B cell (primary cell): ENCODE measurements around the gene BTN3A1. TPM values are rescaled to one million over a fixed set of nuclear protein-coding genes. Genes with fewer than 3 reads are reported as not detected.
A peak's percentile ranks its signal among the peaks of the same experiment; 100 is the strongest.

ENCODE experiments used
- ATAC-seq: fragments of 200-7000 bp; cut with Tn5 transposase; one replicate; pipeline ENCODE4 v1.10.0; 2021; ENCODE audit warnings: low read depth, mild to moderate bottlenecking, moderate number of reproducible peaks, moderate library complexity
- CTCF ChIA-PET: fragments of 350-600 bp; sonication (Branson Sonifier 250); formaldehyde crosslinking; loops from one replicate; lab custom pipeline; 2021; ENCODE audit warnings: antibody characterized with exemption, inconsistent platforms; lab: Charles Lee
- POLR2A ChIA-PET: fragments of 350-600 bp; sonication (Branson Sonifier 250); formaldehyde crosslinking; loops from one replicate; lab custom pipeline; 2021; ENCODE audit warnings: antibody characterized with exemption; lab: Charles Lee
- DNase-seq: peaks from one replicate; pipeline ENCODE4 v3.0.0; 2013
- H2AFZ ChIP-seq: 2 replicates; pipeline ENCODE4 v1.6.1; 2012; ENCODE audit warnings: mild to moderate bottlenecking, low read depth, low read length; ENCODE audit not compliant: insufficient read depth, poor library complexity, severe bottlenecking
- H3K27ac ChIP-seq, 2 donors: 1 replicate in 1 of 2; 2 replicates in 1 of 2; pipeline ENCODE4 v1.5.1; 2012 to 2013; ENCODE audit warnings: low read length in 2 of 2, mild to moderate bottlenecking in 2 of 2, moderate library complexity in 1 of 2
- H3K27me3 ChIP-seq, 4 experiments: fragments of 200-600 bp in 1 of 4; sonication (generic) in 1 of 4; replicated peaks in 1 of 4; 1 replicate in 2 of 4; 2 replicates in 2 of 4; pipeline versions ENCODE4 v1.6.1 to v1.7.0; 2013 to 2016; ENCODE audit warnings: low read length in 3 of 4, mild to moderate bottlenecking in 2 of 4, mixed read lengths in 1 of 4, moderate library complexity in 1 of 4; ENCODE audit not compliant: insufficient read depth in 4 of 4, control insufficient read depth in 3 of 4; ENCODE audit errors: control extremely low read depth in 1 of 4
- H3K36me3 ChIP-seq, 2 experiments: replicated peaks in 1 of 2; 1 replicate in 1 of 2; 2 replicates in 1 of 2; pipeline versions ENCODE4 v1.6.1 to v1.7.1; 2013; ENCODE audit warnings: low read length in 1 of 2; ENCODE audit not compliant: insufficient read depth in 2 of 2, control insufficient read depth in 1 of 2; ENCODE audit errors: control extremely low read depth in 1 of 2, extremely low read depth in 1 of 2
- H3K4me1 ChIP-seq, 2 donors: fragments of 200-600 bp in 1 of 2; sonication (generic) in 1 of 2; 1 replicate in 1 of 2; 2 replicates in 1 of 2; pipeline versions ENCODE4 v1.5.1 to v1.6.1; 2013 to 2017; ENCODE audit warnings: low read length in 2 of 2; ENCODE audit not compliant: control insufficient read depth in 2 of 2, insufficient read depth in 2 of 2
- H3K4me2 ChIP-seq: replicated peaks from 2 replicates; pipeline ENCODE3; 2012; ENCODE audit warnings: mild to moderate bottlenecking, low read depth, low read length; ENCODE audit not compliant: poor library complexity, severe bottlenecking
- H3K4me3 ChIP-seq, 5 experiments: fragments of 200-600 bp in 1 of 5; sonication (generic) in 1 of 5; 1 replicate in 3 of 5; 2 replicates in 2 of 5; pipeline versions ENCODE4 v1.5.1 to v1.7.0; 2011 to 2016; ENCODE audit warnings: low read length in 4 of 5, mild to moderate bottlenecking in 4 of 5, low read depth in 2 of 5, control low read depth in 1 of 5, moderate library complexity in 1 of 5; ENCODE audit not compliant: insufficient read depth in 1 of 5; ENCODE audit errors: control extremely low read depth in 1 of 5, extremely low read depth in 1 of 5
- H3K79me2 ChIP-seq: fragments of 200-600 bp; sonication (generic); one replicate; pipeline ENCODE4 v1.6.0; 2016; ENCODE audit warnings: low read length; ENCODE audit not compliant: control insufficient read depth, insufficient read depth
- H3K9ac ChIP-seq: fragments of 200-600 bp; sonication (generic); 2 replicates; pipeline ENCODE4 v1.6.1; 2017; ENCODE audit warnings: mild to moderate bottlenecking, low read length, moderate library complexity
- H3K9me3 ChIP-seq, 3 donors: one replicate each; pipeline versions ENCODE4 v1.6.1 to v1.7.1; 2013; ENCODE audit warnings: low read length in 2 of 3; ENCODE audit not compliant: control insufficient read depth in 2 of 3, insufficient read depth in 1 of 3; ENCODE audit errors: control extremely low read depth in 1 of 3
- H4K20me1 ChIP-seq: 2 replicates; pipeline ENCODE4 v1.6.0; 2012; ENCODE audit warnings: mild to moderate bottlenecking, low read length; ENCODE audit not compliant: insufficient read depth, control insufficient read depth, poor library complexity, severe bottlenecking
- H3K27ac Mint-ChIP-seq: one replicate; pipeline ENCODE4 v1.8.0; 2021; ENCODE audit warnings: mixed read lengths
- H3K27me3 Mint-ChIP-seq: one replicate; pipeline ENCODE4 v1.8.0; 2021; ENCODE audit warnings: mixed read lengths
- H3K4me1 Mint-ChIP-seq: one replicate; pipeline ENCODE4 v1.8.0; 2021; ENCODE audit warnings: mixed read lengths
- H3K4me3 Mint-ChIP-seq: one replicate; pipeline ENCODE4 v1.8.0; 2021; ENCODE audit warnings: mixed read lengths
- H3K9me3 Mint-ChIP-seq: one replicate; pipeline ENCODE4 v1.8.0; 2022; ENCODE audit warnings: mixed read lengths; ENCODE audit not compliant: insufficient read depth
- EZH2 ChIP-seq: IDR thresholded peaks from 2 replicates; pipeline ENCODE4 v1.6.1; 2012; ENCODE audit warnings: borderline replicate concordance, low read depth, mild to moderate bottlenecking, moderate library complexity, low read length; ENCODE audit not compliant: insufficient read depth, poor library complexity, severe bottlenecking
- WGBS: methylation state at CpG from one replicate; pipeline ENCODE4 v1.1.5; 2013; ENCODE audit warnings: missing lambda C conversion rate; ENCODE audit not compliant: insufficient coverage; 5-methylcytosine and 5-hydroxymethylcytosine counted together
- intact Hi-C: fragments of 100-400 bp; cut with micrococcal nuclease; formaldehyde crosslinking; loops from one replicate; pipeline ENCODE4 v1.10.0; 2022
- polyA plus RNA-seq: library from polyadenylated mRNA; depleted of rRNA; stranded (reverse); fragments of >200 nt; gene quantifications from 2 replicates; pipeline ENCODE4 v1.2.3, GENCODE V29; 2012
- total RNA-seq, 2 donors: library from RNA; stranded (reverse); fragments of 120-200 nt in 1 of 2; gene quantifications; 1 replicate in 1 of 2; 2 replicates in 1 of 2; pipeline versions ENCODE4 v1.2.3 to v1.2.4, GENCODE V29; 2013 to 2022
- TF ChIP-seq, protein P1 (sequence below): fragments of 200-600 bp; IDR thresholded peaks from one replicate; pipeline ENCODE4 v1.8.0; 2022; ENCODE audit warnings: antibody characterized with exemption, mild to moderate bottlenecking

The BTN3A1 gene
- total and polyA plus RNA-seq, 2 donors (not counting 1 experiment from before 2014, with no cell fraction given): 133 to 175 TPM

DNA sequence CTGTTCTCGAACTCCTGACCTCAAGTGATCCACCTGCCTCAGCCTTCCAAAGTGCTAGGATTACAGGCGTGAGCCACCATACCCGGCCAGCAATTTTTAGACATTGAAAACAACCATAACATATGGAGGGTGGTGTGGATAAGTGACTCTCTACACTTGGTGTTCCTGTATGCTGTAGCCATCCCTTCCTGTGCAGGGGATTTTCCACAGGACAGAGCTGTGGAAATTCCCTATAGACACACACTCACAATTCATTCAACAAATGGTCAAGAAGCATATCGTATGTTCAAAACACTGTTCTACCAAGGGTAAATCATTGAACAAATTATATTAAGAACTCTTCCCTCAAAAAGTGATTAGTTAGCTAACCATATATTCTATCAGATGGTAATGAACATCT lies 61.9 kb downstream of the BTN3A1 start:
- WGBS: no CpG with 5 or more reads among the region's 4 CpGs
- H3K27ac ChIP-seq: peak overlapping the region in 1 of 2 donors; percentile 32
- H3K4me1 ChIP-seq: peaks cover 29 to 41% of the 10 kb centered on the region in 2 donors
- peaks cover 8 to 95% of the 10 kb centered on the region in 2 experiments for H3K36me3 ChIP-seq
- ATAC-seq: no peak
- ChIA-PET CTCF (interaction anchor here (1.1 kb wide), 1 partner anchor 10 kb away, joined by 3 read pairs; no protein-coding TSS in a partner anchor), POLR2A (interaction anchor here (0.7 kb wide), 1 partner anchor 105 kb away, joined by 3 read pairs; no protein-coding TSS in a partner anchor)
- no peak overlapping the region for H2AFZ ChIP-seq
- peaks cover 5% of the 10 kb centered on the region for H4K20me1 ChIP-seq
- no peaks in the 10 kb centered on the region for H3K27me3 ChIP-seq
- no peak overlapping the region for H3K9ac ChIP-seq
- H3K4me3 ChIP-seq: no peak overlapping the region
- no peaks in the 10 kb centered on the region for H3K27me3 Mint-ChIP-seq
- no peak for DNase-seq
- H3K4me3 Mint-ChIP-seq: no peak overlapping the region
- intact Hi-C loops: no loop called here
- peaks cover 34% of the 10 kb centered on the region for H3K79me2 ChIP-seq
- H3K27ac Mint-ChIP-seq: peak overlapping the region; percentile 56
- H3K9me3 Mint-ChIP-seq: no peaks in the 10 kb centered on the region
- no peak overlapping the region for H3K4me2 ChIP-seq
- TF ChIP-seq, protein P1, sequence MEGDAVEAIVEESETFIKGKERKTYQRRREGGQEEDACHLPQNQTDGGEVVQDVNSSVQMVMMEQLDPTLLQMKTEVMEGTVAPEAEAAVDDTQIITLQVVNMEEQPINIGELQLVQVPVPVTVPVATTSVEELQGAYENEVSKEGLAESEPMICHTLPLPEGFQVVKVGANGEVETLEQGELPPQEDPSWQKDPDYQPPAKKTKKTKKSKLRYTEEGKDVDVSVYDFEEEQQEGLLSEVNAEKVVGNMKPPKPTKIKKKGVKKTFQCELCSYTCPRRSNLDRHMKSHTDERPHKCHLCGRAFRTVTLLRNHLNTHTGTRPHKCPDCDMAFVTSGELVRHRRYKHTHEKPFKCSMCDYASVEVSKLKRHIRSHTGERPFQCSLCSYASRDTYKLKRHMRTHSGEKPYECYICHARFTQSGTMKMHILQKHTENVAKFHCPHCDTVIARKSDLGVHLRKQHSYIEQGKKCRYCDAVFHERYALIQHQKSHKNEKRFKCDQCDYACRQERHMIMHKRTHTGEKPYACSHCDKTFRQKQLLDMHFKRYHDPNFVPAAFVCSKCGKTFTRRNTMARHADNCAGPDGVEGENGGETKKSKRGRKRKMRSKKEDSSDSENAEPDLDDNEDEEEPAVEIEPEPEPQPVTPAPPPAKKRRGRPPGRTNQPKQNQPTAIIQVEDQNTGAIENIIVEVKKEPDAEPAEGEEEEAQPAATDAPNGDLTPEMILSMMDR: no peak
- TF ChIP-seq EZH2: no peak
- peaks cover 71% of the 10 kb centered on the region for H3K4me1 Mint-ChIP-seq
- H3K9me3 ChIP-seq: peaks cover 0 to 2% (median 0%) of the 10 kb centered on the region in 3 donors

DNA sequence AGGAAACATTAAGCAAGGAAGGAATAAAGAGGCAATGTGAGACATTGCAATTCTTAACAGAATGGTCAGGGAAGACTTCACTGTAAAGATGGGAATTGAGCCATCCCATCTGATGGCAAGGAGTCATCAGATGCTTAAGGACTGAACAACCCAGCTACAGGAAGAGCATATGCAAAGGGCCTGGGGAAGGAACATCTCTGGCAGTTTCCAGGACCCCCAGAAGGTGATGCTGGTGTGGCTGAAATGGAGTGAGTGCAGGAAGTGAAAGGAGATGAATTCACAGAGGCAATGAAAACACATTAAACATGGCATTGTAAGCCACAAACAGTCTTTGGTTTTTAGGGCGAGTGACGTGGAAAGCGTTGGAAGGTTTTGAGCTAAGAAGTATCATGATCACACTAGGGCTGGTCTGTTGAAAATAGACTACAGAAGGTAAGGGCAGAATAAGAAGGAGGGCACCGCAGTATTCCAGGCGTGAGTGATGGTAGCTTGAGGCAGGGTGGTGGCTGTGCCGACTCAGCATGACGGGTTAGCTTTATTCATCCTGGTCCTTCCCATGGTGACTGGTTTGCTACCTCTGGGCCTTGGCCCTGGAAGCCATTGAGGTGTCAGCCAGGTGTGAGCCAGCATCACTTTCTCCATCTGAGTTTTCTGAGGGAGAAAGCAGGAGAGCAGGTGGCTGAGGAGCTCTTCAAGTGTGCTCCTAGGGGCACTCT lies 62.5 kb downstream of the BTN3A1 start:
- Histone ChIP-seq H3K79me2 (peaks cover 29% of the 10 kb centered on the region), H3K4me2 (no peak overlapping the region), H3K9ac (no peak overlapping the region), H3K27me3 (no peaks in the 10 kb centered on the region), H3K4me3 (no peak overlapping the region), H4K20me1 (peaks cover 3% of the 10 kb centered on the region), H2AFZ (no peak overlapping the region), H3K36me3 (peaks cover 8 to 92% of the 10 kb centered on the region in 2 experiments), H3K9me3 (peaks cover 0 to 3% (median 0%) of the 10 kb centered on the region in 3 donors), H3K4me1 (peaks cover 25 to 38% of the 10 kb centered on the region in 2 donors), H3K27ac (peak overlapping the region in 1 of 2 donors; percentile 33)
- TF ChIP-seq, protein P1: no peak
- TF ChIP-seq EZH2: no peak
- DNase-seq: no peak
- H3K9me3 Mint-ChIP-seq: no peaks in the 10 kb centered on the region
- H3K27ac Mint-ChIP-seq: peak overlapping the region; percentile 56
- H3K4me3 Mint-ChIP-seq: no peak overlapping the region
- no peak for ATAC-seq
- intact Hi-C loops: no loop called here
- WGBS: 95% methylated on average over 7 of the region's 7 CpGs
- H3K27me3 Mint-ChIP-seq: no peaks in the 10 kb centered on the region
- CTCF ChIA-PET: interaction anchor here (1.1 kb wide), 1 partner anchor 9 kb away, joined by 3 read pairs; no protein-coding TSS in a partner anchor
- POLR2A ChIA-PET: interaction anchor here (0.7 kb wide), 1 partner anchor 106 kb away, joined by 3 read pairs; no protein-coding TSS in a partner anchor
- H3K4me1 Mint-ChIP-seq: peaks cover 68% of the 10 kb centered on the region
